NCI-H1092 treated with DMSO at 0.1 percent for 48 hours (cell line): ENCODE data around the gene TTC34.
"Not testable (repeated sequence)": the region's sequence is repeated elsewhere in the genome, so short reads cannot be mapped to it uniquely, and the experiment has no call there.

Experiments
- DNase-seq: peaks from one replicate; lab custom pipeline; 2025; lab: John Stamatoyannopoulos, UW

Gene TTC34

GRCh38 chr1:2755426-2755825 is 46.1 kb downstream of the TTC34 start:
- DNase-seq = not testable (repeated sequence)

- not testable (repeated sequence) for DNase-seq
Measured at GRCh38 chr1:2754597-2754996, 46.9 kb downstream of the TTC34 start.

GRCh38 chr1:2752503-2752902 is 49.0 kb downstream of the TTC34 start:
- not testable (repeated sequence) for DNase-seq

- DNase-seq = not testable (repeated sequence)
Measured at GRCh38 chr1:2751866-2752265, 49.6 kb downstream of the TTC34 start.

GRCh38 chr1:2750766-2751730 is 50.4 kb downstream of the TTC34 start:
- DNase-seq = not testable (repeated sequence)

GRCh38 chr1:2750041-2750680 is 51.3 kb downstream of the TTC34 start:
- DNase-seq = not testable (repeated sequence)

GRCh38 chr1:2748626-2749025 is 52.9 kb downstream of the TTC34 start:
- DNase-seq = not testable (repeated sequence)

GRCh38 chr1:2694796-2695195 is 106.7 kb downstream of the TTC34 start:
- not testable (repeated sequence) for DNase-seq

GRCh38 chr1:2690180-2690579 is 111.3 kb downstream of the TTC34 start:
- not testable (repeated sequence) for DNase-seq

GRCh38 chr1:2688336-2688665 is 113.2 kb downstream of the TTC34 start:
- not testable (repeated sequence) for DNase-seq

GRCh38 chr1:2687638-2688335 is 113.7 kb downstream of the TTC34 start:
- not testable (repeated sequence) for DNase-seq

GRCh38 chr1:2687174-2687591 is 114.3 kb downstream of the TTC34 start:
- not testable (repeated sequence) for DNase-seq

- not testable (repeated sequence) for DNase-seq
Measured at GRCh38 chr1:2686091-2686863, 115.2 kb downstream of the TTC34 start.

GRCh38 chr1:2685671-2686070 is 115.8 kb downstream of the TTC34 start:
- DNase-seq = not testable (repeated sequence)

GRCh38 chr1:2684878-2685277 is 116.6 kb downstream of the TTC34 start:
- not testable (repeated sequence) for DNase-seq

GRCh38 chr1:2684000-2684399 is 117.5 kb downstream of the TTC34 start:
- not testable (repeated sequence) for DNase-seq

GRCh38 chr1:2683321-2683741 is 118.2 kb downstream of the TTC34 start:
- not testable (repeated sequence) for DNase-seq

- DNase-seq = not testable (repeated sequence)
Measured at GRCh38 chr1:2682879-2683278, 118.6 kb downstream of the TTC34 start.

- DNase-seq = not testable (repeated sequence)
Measured at GRCh38 chr1:2676726-2677125, 124.8 kb downstream of the TTC34 start.

GRCh38 chr1:2671656-2672055 is 129.8 kb downstream of the TTC34 start:
- not testable (repeated sequence) for DNase-seq

- not testable (repeated sequence) for DNase-seq
Measured at GRCh38 chr1:2659806-2660205, 141.7 kb downstream of the TTC34 start.
